Hepatocyte (in vitro differentiated cells): ENCODE results near the gene AIFM2. TPM values are rescaled to one million over a fixed set of nuclear protein-coding genes. Genes with fewer than 3 reads are reported as not detected.

Experiments
- DNase-seq: peaks from one replicate; pipeline ENCODE4 v3.0.0-alpha.2; 2016; ENCODE audit warnings: low spot score
- H2AFZ ChIP-seq: fragments of 200-600 bp; sonication (generic); 2 replicates; pipeline ENCODE4 v1.6.0; 2016; ENCODE audit warnings: antibody characterized with exemption, mild to moderate bottlenecking
- H3K27ac ChIP-seq: fragments of 200-600 bp; sonication (generic); 2 replicates; pipeline ENCODE4 v1.5.1; 2016; ENCODE audit warnings: mild to moderate bottlenecking
- H3K27me3 ChIP-seq: fragments of 200-600 bp; sonication (generic); 2 replicates; pipeline ENCODE4 v1.6.1; 2016
- H3K36me3 ChIP-seq: fragments of 200-600 bp; sonication (generic); replicated peaks from 2 replicates; pipeline ENCODE4 v1.5.1; 2016; ENCODE audit warnings: low read depth; ENCODE audit not compliant: insufficient read depth
- H3K4me1 ChIP-seq: fragments of 200-600 bp; sonication (generic); 2 replicates; pipeline ENCODE4 v1.5.1; 2016; ENCODE audit warnings: mild to moderate bottlenecking, moderate library complexity; ENCODE audit not compliant: insufficient read depth
- H3K4me2 ChIP-seq: fragments of 200-600 bp; sonication (generic); 2 replicates; pipeline ENCODE4 v1.6.0; 2016
- H3K4me3 ChIP-seq: fragments of 200-600 bp; sonication (generic); 2 replicates; pipeline ENCODE4 v1.5.1; 2016; ENCODE audit warnings: mild to moderate bottlenecking
- H3K79me2 ChIP-seq: fragments of 200-600 bp; sonication (generic); 2 replicates; pipeline ENCODE4 v1.6.0; 2017; ENCODE audit warnings: mild to moderate bottlenecking
- H3K9me2 ChIP-seq: fragments of 200-600 bp; sonication (generic); replicated peaks from 2 replicates; pipeline ENCODE4 v1.6.0; 2017; ENCODE audit warnings: mild to moderate bottlenecking; ENCODE audit not compliant: insufficient read depth
- H3K9me3 ChIP-seq: fragments of 200-600 bp; sonication (generic); 2 replicates; pipeline ENCODE4 v1.5.1; 2016; ENCODE audit warnings: low read depth, mild to moderate bottlenecking
- H4K20me1 ChIP-seq: fragments of 200-600 bp; sonication (generic); 2 replicates; pipeline ENCODE4 v1.6.0; 2016; ENCODE audit warnings: mild to moderate bottlenecking; ENCODE audit not compliant: insufficient read depth, poor library complexity, severe bottlenecking
- EZH2 ChIP-seq: fragments of 200-600 bp; sonication (generic); IDR thresholded peaks from 2 replicates; pipeline ENCODE4 v1.6.1; 2016; ENCODE audit warnings: antibody characterized with exemption, mild to moderate bottlenecking, borderline replicate concordance
- EZH2phosphoT487 ChIP-seq: fragments of 200-600 bp; sonication (generic); IDR thresholded peaks from one replicate; pipeline ENCODE4 v1.6.1; 2018; ENCODE audit warnings: antibody characterized with exemption, mild to moderate bottlenecking, low read depth, moderate library complexity; ENCODE audit not compliant: unreplicated experiment, severe bottlenecking
- WGBS: methylation state at CpG from one replicate; pipeline ENCODE4 v1.1.6; 2016; ENCODE audit warnings: low lambda C conversion rate; ENCODE audit errors: missing lambda C conversion rate; 5-methylcytosine and 5-hydroxymethylcytosine counted together
- polyA plus RNA-seq: library from polyadenylated mRNA; unstranded; fragments of >200 nt; fragmentation: Nextera tagmentation; extraction: Ambion mirVana; gene quantifications from 2 replicates; pipeline ENCODE4 v1.2.1, GENCODE V29; 2016
- total RNA-seq: library from RNA; depleted of rRNA; stranded (reverse); fragments of >200 nt; gene quantifications from 2 replicates; pipeline ENCODE4 v1.2.3, GENCODE V29; 2014
- TF ChIP-seq, protein P1 (sequence below): fragments of 200-600 bp; sonication (generic); IDR thresholded peaks from 2 replicates; pipeline ENCODE4 v1.5.1; 2016; ENCODE audit warnings: antibody characterized with exemption, mild to moderate bottlenecking; ENCODE audit not compliant: poor library complexity

AIFM2 gene
- total and polyA plus RNA-seq, 2 experiments from 2014 or later, result 8.6 to 16.1 TPM

DNA sequence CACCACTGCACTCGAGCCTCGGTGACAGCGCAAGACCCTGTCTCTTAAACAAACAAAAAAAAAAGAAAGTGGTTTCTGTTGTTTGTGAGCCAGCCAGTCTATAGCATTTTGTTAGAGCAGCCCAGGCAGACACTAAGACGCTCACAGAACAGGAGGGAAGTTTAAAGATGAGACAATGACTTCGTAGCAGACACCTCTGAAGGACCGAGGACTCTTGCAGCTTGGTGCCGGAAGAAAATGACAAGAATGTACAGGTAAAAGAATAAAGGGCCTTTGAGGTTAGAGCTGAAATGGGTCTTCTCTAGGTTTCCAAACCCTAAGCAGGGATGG lies 40.3 kb downstream of the AIFM2 start:
- Histone ChIP-seq H2AFZ (no peak overlapping the region), H3K4me2 (no peak overlapping the region), H3K79me2 (peaks cover 3% of the 10 kb centered on the region), H3K9me2 (no peaks in the 10 kb centered on the region), H3K4me3 (no peak overlapping the region), H3K36me3 (no peaks in the 10 kb centered on the region), H4K20me1 (no peaks in the 10 kb centered on the region), H3K9me3 (no peaks in the 10 kb centered on the region), H3K4me1 (peaks cover 19% of the 10 kb centered on the region), H3K27me3 (no peaks in the 10 kb centered on the region), H3K27ac (peak overlapping the region; percentile 84)
- no peak for DNase-seq
- no peak for TF ChIP-seq EZH2
- TF ChIP-seq, protein P1, sequence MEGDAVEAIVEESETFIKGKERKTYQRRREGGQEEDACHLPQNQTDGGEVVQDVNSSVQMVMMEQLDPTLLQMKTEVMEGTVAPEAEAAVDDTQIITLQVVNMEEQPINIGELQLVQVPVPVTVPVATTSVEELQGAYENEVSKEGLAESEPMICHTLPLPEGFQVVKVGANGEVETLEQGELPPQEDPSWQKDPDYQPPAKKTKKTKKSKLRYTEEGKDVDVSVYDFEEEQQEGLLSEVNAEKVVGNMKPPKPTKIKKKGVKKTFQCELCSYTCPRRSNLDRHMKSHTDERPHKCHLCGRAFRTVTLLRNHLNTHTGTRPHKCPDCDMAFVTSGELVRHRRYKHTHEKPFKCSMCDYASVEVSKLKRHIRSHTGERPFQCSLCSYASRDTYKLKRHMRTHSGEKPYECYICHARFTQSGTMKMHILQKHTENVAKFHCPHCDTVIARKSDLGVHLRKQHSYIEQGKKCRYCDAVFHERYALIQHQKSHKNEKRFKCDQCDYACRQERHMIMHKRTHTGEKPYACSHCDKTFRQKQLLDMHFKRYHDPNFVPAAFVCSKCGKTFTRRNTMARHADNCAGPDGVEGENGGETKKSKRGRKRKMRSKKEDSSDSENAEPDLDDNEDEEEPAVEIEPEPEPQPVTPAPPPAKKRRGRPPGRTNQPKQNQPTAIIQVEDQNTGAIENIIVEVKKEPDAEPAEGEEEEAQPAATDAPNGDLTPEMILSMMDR, result no peak
- TF ChIP-seq EZH2phosphoT487, result no peak
- 89% methylated on average over 7 of the region's 7 CpGs for WGBS

DNA sequence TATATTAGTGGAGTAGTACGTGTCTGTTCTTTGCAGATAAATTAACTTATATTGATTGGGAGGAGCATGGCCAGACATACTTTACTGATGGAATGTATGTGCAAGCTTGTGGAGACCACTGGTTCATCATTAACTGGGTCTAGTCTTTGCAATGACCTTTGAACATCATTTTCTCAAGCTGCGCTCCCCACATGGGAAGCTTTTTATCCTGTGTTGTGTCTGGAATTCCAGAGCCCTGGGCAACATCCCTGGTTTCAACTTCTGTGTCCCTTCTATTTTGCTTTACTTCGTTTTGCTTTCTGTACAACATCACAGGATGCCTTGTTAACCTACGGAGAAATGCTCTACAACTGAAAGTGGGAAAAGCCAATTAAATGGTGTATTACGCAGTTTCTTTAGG lies 41.7 kb downstream of the AIFM2 start:
- 70% methylated on average over 5 of the region's 5 CpGs for WGBS
- Histone ChIP-seq H3K9me3 (no peaks in the 10 kb centered on the region), H4K20me1 (no peaks in the 10 kb centered on the region), H3K4me1 (peaks cover 19% of the 10 kb centered on the region), H2AFZ (no peak overlapping the region), H3K36me3 (no peaks in the 10 kb centered on the region), H3K4me3 (no peak overlapping the region), H3K9me2 (no peaks in the 10 kb centered on the region), H3K79me2 (peaks cover 3% of the 10 kb centered on the region), H3K27me3 (no peaks in the 10 kb centered on the region), H3K4me2 (peak overlapping the region; percentile 63), H3K27ac (peak overlapping the region; percentile 84)
- DNase-seq, result peak; percentile 41
- TF ChIP-seq, protein P1, result no peak
- TF ChIP-seq EZH2phosphoT487, result no peak
- no peak for TF ChIP-seq EZH2

DNA sequence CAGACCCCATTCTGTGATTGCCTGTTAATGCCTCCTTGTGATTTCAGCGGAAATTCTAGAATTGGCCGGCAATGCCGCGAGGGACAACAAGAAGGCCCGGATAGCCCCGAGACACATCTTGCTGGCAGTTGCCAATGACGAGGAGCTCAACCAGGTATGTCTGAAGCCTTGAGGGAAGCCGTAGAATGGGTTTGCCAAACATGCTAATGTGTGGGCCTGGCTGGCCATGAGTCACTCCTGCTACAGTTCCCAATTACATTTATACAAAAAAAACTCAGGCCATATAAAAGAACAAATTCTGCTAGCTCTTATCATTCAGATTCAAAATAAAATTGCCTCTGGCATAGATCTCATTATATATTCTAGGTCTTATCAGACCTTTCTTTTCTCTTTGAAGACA lies 42.6 kb downstream of the AIFM2 start:
- no peaks in the 10 kb centered on the region for H3K27me3 ChIP-seq
- no peak overlapping the region for H2AFZ ChIP-seq
- no peak for DNase-seq
- H3K9me2 ChIP-seq, result no peaks in the 10 kb centered on the region
- H3K4me3 ChIP-seq, result no peak overlapping the region
- H4K20me1 ChIP-seq, result no peaks in the 10 kb centered on the region
- H3K27ac ChIP-seq, result peak overlapping the region; percentile 47
- TF ChIP-seq EZH2, result no peak
- TF ChIP-seq, protein P1, result no peak
- no peak for TF ChIP-seq EZH2phosphoT487
- H3K36me3 ChIP-seq, result no peaks in the 10 kb centered on the region
- H3K79me2 ChIP-seq, result peaks cover 3% of the 10 kb centered on the region
- peak overlapping the region; percentile 63 for H3K4me2 ChIP-seq
- H3K9me3 ChIP-seq, result no peaks in the 10 kb centered on the region
- 93% methylated on average over 8 of the region's 8 CpGs for WGBS
- H3K4me1 ChIP-seq, result peaks cover 19% of the 10 kb centered on the region

DNA sequence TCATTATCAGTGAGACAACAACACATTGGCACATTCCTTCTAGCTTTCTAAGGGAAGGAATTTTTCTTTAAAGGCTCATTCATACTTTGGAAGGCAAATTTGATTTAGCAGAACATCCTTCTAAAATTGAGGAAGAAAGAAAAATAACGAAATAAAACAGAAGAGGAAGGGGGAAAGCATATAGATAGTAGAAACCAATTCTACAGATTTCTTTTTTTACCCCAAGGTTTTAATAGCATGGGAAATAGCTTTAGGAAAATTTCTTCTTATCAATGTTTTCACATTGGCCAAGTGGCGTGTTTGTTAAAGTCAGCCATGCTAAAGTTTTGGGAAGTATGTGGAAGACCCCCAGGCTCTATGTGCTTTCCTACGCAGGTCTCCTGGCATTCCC lies 44.3 kb downstream of the AIFM2 start:
- no peak for TF ChIP-seq EZH2phosphoT487
- no peak for TF ChIP-seq EZH2
- TF ChIP-seq, protein P1, result no peak
- no peak for DNase-seq
- no peak overlapping the region for H3K27ac ChIP-seq

More for the DNA sequence above, 44.3 kb downstream of the AIFM2 start:
- WGBS, result 94% methylated on average over 3 of the region's 3 CpGs
- Histone ChIP-seq H3K4me2 (no peak overlapping the region), H3K36me3 (no peaks in the 10 kb centered on the region), H3K27me3 (no peaks in the 10 kb centered on the region), H3K9me2 (no peaks in the 10 kb centered on the region), H3K4me1 (peaks cover 19% of the 10 kb centered on the region), H4K20me1 (no peaks in the 10 kb centered on the region), H2AFZ (no peak overlapping the region), H3K9me3 (no peaks in the 10 kb centered on the region), H3K79me2 (peaks cover 3% of the 10 kb centered on the region), H3K4me3 (no peak overlapping the region)
